ENCODE measurements around the gene RTKN2.

DNA sequence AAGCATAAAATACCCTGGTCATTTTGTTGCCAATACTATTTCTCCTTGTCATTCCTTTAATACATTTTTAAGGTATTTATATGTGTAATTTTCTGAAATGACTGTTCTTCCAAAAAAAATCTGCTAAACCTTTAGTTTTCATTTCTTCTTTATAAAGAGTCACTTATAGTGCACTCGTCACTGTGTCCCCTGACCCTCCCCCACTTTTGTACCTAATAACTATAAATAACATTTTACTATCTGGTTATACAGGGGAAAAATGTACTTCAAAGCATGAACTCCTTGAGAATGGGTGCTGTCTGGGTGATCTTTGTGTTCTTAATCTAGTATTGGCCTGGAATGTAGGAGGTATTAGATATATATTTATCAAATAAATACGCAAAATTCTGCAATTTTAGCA, 31.1 kb downstream of the RTKN2 start:
- TF ChIP-seq CTCF (IDR thresholded peaks at IDR 0.05; ENCODE audit: poor library complexity, severe bottlenecking): no peak
- TF ChIP-seq, protein P1, sequence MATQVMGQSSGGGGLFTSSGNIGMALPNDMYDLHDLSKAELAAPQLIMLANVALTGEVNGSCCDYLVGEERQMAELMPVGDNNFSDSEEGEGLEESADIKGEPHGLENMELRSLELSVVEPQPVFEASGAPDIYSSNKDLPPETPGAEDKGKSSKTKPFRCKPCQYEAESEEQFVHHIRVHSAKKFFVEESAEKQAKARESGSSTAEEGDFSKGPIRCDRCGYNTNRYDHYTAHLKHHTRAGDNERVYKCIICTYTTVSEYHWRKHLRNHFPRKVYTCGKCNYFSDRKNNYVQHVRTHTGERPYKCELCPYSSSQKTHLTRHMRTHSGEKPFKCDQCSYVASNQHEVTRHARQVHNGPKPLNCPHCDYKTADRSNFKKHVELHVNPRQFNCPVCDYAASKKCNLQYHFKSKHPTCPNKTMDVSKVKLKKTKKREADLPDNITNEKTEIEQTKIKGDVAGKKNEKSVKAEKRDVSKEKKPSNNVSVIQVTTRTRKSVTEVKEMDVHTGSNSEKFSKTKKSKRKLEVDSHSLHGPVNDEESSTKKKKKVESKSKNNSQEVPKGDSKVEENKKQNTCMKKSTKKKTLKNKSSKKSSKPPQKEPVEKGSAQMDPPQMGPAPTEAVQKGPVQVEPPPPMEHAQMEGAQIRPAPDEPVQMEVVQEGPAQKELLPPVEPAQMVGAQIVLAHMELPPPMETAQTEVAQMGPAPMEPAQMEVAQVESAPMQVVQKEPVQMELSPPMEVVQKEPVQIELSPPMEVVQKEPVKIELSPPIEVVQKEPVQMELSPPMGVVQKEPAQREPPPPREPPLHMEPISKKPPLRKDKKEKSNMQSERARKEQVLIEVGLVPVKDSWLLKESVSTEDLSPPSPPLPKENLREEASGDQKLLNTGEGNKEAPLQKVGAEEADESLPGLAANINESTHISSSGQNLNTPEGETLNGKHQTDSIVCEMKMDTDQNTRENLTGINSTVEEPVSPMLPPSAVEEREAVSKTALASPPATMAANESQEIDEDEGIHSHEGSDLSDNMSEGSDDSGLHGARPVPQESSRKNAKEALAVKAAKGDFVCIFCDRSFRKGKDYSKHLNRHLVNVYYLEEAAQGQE (IDR thresholded peaks at IDR 0.05; ENCODE audit: borderline replicate concordance): no peak
- no peak for TF ChIP-seq TAF1 (IDR thresholded peaks at IDR 0.05; ENCODE audit: low read depth)
- no peak for TF ChIP-seq EP300 (conservative IDR thresholded peaks at IDR 0.05; ENCODE audit: poor library complexity, severe bottlenecking)
- no peak for TF ChIP-seq EZH2 (IDR thresholded peaks at IDR 0.05; ENCODE audit: borderline replicate concordance, insufficient read depth, low read length, poor library complexity, severe bottlenecking)
- no peak for TF ChIP-seq MXI1 (conservative IDR thresholded peaks at IDR 0.05; ENCODE audit: poor library complexity, severe bottlenecking)
- TF ChIP-seq SMC3 (conservative IDR thresholded peaks at IDR 0.05; ENCODE audit: poor library complexity): no peak
- no peak for TF ChIP-seq RAD21 (conservative IDR thresholded peaks at IDR 0.05)
- no peak for TF ChIP-seq POLR2AphosphoS5 (IDR thresholded peaks at IDR 0.05)

Data from neural cell (in vitro differentiated cells).